NCI-H2171 (cell line): ENCODE results near the gene IDH3G.
"Not testable (repeated sequence)": the region's sequence is repeated elsewhere in the genome, so short reads cannot be mapped to it uniquely, and the experiment has no call there.

Source experiments
- DNase-seq: peaks from one replicate; lab custom pipeline; 2025; lab: John Stamatoyannopoulos, UW

Gene IDH3G

GRCh38 chrX:153762626-153763173 lies 31.5 kb downstream of the IDH3G start:
- no peak for DNase-seq

GRCh38 chrX:153761863-153762262 lies 32.3 kb downstream of the IDH3G start:
- no peak for DNase-seq

- DNase-seq: no peak
These were observed 39.0 kb downstream of the IDH3G start for GRCh38 chrX:153755136-153755535.

GRCh38 chrX:153750127-153750774 lies 43.9 kb downstream of the IDH3G start:
- no peak for DNase-seq

GRCh38 chrX:153749017-153749416 lies 45.2 kb downstream of the IDH3G start:
- not testable (repeated sequence) for DNase-seq

- not testable (repeated sequence) for DNase-seq
These were observed 47.2 kb downstream of the IDH3G start for GRCh38 chrX:153746991-153747390.

GRCh38 chrX:153746359-153746758 lies 47.8 kb downstream of the IDH3G start:
- DNase-seq: no peak

- DNase-seq: not testable (repeated sequence)
These were observed 49.1 kb downstream of the IDH3G start for GRCh38 chrX:153745067-153745433.

GRCh38 chrX:153744210-153745066 lies 49.7 kb downstream of the IDH3G start:
- no peak for DNase-seq

GRCh38 chrX:153743468-153744209 lies 50.5 kb downstream of the IDH3G start:
- not testable (repeated sequence) for DNase-seq

- DNase-seq: not testable (repeated sequence)
These were observed 51.2 kb downstream of the IDH3G start for GRCh38 chrX:153742796-153743467.

- not testable (repeated sequence) for DNase-seq
These were observed 52.1 kb downstream of the IDH3G start for GRCh38 chrX:153742111-153742510.

GRCh38 chrX:153741446-153741845 lies 52.7 kb downstream of the IDH3G start:
- no peak for DNase-seq

GRCh38 chrX:153740631-153741222 lies 53.4 kb downstream of the IDH3G start:
- no peak for DNase-seq

- DNase-seq: no peak
These were observed 54.3 kb downstream of the IDH3G start for GRCh38 chrX:153739754-153740486.

- DNase-seq: no peak
These were observed 56.0 kb downstream of the IDH3G start for GRCh38 chrX:153738056-153738605.

- DNase-seq: no peak
These were observed 57.2 kb downstream of the IDH3G start for GRCh38 chrX:153736871-153737441.

GRCh38 chrX:153736071-153736820 lies 57.9 kb downstream of the IDH3G start:
- DNase-seq: no peak
